Measurements from ENCODE around the gene ARHGEF12. TPM values are rescaled to one million over a fixed set of nuclear protein-coding genes. Genes with fewer than 3 reads are reported as not detected.

Gene ARHGEF12
- total RNA-seq, 4 donors from 2014 or later = 99.7 to 135 (median 112) TPM

DNA sequence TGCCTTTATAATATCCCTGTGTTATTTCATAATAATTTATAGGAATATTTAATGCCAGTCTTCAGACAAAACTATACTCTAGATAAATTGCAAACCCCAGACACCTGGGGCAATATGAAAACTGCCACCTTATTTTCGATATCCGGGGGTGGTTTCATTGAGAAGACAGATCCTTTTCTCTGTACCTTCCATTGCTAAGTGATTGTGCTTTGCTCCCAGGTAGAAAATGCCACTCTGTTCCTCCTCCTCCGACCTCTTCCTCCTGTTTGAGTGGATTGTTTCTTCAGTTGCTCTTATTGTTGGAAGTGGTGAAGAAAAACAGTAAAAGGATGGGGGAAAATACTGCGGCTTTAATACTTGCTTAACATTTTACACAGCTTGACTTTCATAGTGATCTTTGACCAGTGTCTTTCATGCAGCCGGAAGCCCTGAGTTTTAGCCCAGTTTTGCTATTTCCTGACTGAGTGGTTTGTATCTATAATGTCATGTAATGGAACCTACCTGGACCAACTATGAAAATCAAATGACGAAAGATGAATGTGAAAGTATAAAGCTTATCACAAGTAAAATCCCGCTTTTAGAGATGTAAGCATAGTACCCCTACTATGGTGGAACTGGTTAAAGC lies 169.7 kb downstream of the ARHGEF12 start:
- Histone ChIP-seq H3K4me1 (peaks cover 0 to 15% (median 6%) of the 10 kb centered on the region in 3 donors), H3K27ac (no peak overlapping the region), H3K4me3 (no peak overlapping the region), H3K27me3 (peaks cover 61% of the 10 kb centered on the region), H3K36me3 (no peaks in the 10 kb centered on the region), H3K9me3 (no peaks in the 10 kb centered on the region)
- WGBS, 2 donors (ENCODE audit: low coverage in 1 of 2) = 83 to 89% methylated on average over 6 to 7 of the region's 7 CpGs
- ATAC-seq = no peak
- TF ChIP-seq POLR2A (IDR thresholded peaks at IDR 0.05) = no peak
- TF ChIP-seq, protein P1, sequence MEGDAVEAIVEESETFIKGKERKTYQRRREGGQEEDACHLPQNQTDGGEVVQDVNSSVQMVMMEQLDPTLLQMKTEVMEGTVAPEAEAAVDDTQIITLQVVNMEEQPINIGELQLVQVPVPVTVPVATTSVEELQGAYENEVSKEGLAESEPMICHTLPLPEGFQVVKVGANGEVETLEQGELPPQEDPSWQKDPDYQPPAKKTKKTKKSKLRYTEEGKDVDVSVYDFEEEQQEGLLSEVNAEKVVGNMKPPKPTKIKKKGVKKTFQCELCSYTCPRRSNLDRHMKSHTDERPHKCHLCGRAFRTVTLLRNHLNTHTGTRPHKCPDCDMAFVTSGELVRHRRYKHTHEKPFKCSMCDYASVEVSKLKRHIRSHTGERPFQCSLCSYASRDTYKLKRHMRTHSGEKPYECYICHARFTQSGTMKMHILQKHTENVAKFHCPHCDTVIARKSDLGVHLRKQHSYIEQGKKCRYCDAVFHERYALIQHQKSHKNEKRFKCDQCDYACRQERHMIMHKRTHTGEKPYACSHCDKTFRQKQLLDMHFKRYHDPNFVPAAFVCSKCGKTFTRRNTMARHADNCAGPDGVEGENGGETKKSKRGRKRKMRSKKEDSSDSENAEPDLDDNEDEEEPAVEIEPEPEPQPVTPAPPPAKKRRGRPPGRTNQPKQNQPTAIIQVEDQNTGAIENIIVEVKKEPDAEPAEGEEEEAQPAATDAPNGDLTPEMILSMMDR (IDR thresholded peaks at IDR 0.05) = no peak
- no peak for TF ChIP-seq EP300 (IDR thresholded peaks at IDR 0.05)
- TF ChIP-seq POLR2AphosphoS5 (IDR thresholded peaks at IDR 0.05) = no peak

DNA sequence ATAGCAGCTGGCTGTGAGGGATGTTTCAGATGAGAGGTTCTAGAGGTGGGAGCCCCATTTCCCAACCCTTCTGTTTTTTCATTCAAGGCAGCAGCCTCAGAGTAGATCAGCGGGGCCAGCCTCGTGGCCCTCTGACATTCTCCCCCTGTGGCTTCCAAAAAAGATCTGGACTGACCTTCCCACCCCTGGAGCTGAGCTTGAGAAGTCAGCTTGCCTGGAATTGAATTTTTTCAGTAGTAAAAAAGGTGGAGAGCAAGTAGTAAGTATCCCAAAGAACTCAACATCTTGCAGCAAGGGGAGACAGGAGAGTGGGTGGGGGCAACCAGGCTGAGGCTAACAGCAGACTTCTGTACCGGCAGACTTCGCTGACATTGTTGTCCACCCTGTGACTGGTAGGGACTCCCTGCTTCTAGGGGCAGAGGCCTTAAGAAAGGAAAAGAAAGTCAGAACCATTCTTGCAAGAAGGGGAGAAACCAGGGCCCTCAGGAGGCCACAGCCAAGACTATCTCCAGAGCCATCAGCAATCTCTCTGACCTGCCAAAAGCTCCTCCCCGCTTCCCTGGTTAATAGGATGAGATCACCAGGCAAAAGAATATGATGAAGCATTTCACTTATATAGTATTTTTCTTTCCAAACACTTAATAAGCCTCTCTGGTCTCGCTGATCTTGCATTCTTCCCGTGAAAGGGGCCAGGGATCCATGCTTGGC lies 173.3 kb downstream of the ARHGEF12 start:
- Histone ChIP-seq H3K9me3 (no peaks in the 10 kb centered on the region), H3K27me3 (peaks cover 79% of the 10 kb centered on the region), H3K36me3 (no peaks in the 10 kb centered on the region), H3K27ac (no peak overlapping the region), H3K4me1 (peaks cover 0 to 19% (median 0%) of the 10 kb centered on the region in 3 donors), H3K4me3 (no peak overlapping the region)
- TF ChIP-seq POLR2AphosphoS5 (IDR thresholded peaks at IDR 0.05) (no peak), EP300 (IDR thresholded peaks at IDR 0.05) (no peak), POLR2A (IDR thresholded peaks at IDR 0.05) (no peak)
- TF ChIP-seq, protein P1 (IDR thresholded peaks at IDR 0.05) = no peak
- no peak for ATAC-seq
- 72 to 75% methylated on average over 4 to 5 of the region's 7 CpGs for WGBS, 2 donors (ENCODE audit: low coverage in 1 of 2)

DNA sequence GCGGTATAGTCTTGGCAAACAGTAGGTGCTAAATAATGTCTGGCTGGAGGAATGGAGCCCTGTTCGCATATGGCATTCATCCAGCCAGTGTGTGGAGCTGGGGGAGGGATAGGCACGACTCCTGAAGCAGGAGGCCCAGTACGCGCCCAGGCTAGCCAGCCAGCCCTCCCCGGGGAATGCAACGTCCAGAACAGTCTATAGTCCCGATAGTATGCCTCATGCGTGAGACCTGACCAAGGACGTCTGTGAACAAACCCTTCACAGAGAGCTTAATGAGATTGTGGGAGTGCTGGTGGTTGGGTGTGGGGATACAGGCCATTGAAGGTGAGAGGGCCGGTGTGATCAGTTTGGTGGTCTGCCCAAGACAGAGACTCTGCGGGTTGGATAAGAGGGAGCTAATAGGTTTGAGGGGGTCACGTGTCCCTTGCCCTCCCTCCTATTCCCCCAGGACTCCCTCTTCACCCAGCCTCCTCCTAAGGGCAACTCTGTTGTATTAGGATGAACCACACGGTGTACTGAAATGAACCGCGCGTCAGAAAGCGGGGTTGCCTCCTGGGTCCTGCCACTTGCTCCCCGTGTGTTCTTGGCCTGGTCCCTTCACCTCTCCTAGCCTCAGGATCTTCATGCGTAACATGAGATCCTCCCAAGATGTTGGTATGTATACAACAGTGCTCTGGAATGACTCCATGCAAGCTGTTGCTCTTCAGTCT lies 174.3 kb downstream of the ARHGEF12 start:
- Histone ChIP-seq H3K4me3 (no peak overlapping the region), H3K9me3 (no peaks in the 10 kb centered on the region), H3K27me3 (peaks cover 71% of the 10 kb centered on the region), H3K36me3 (no peaks in the 10 kb centered on the region), H3K27ac (no peak overlapping the region), H3K4me1 (peaks cover 0 to 19% (median 0%) of the 10 kb centered on the region in 3 donors)
- TF ChIP-seq EP300 (IDR thresholded peaks at IDR 0.05) (no peak), POLR2A (IDR thresholded peaks at IDR 0.05) (no peak), POLR2AphosphoS5 (IDR thresholded peaks at IDR 0.05) (no peak)
- TF ChIP-seq, protein P1 (IDR thresholded peaks at IDR 0.05) = no peak
- ATAC-seq = no peak
- WGBS, 2 donors (ENCODE audit: low coverage in 1 of 2) = 72 to 77% methylated on average over 9 of the region's 20 CpGs

DNA sequence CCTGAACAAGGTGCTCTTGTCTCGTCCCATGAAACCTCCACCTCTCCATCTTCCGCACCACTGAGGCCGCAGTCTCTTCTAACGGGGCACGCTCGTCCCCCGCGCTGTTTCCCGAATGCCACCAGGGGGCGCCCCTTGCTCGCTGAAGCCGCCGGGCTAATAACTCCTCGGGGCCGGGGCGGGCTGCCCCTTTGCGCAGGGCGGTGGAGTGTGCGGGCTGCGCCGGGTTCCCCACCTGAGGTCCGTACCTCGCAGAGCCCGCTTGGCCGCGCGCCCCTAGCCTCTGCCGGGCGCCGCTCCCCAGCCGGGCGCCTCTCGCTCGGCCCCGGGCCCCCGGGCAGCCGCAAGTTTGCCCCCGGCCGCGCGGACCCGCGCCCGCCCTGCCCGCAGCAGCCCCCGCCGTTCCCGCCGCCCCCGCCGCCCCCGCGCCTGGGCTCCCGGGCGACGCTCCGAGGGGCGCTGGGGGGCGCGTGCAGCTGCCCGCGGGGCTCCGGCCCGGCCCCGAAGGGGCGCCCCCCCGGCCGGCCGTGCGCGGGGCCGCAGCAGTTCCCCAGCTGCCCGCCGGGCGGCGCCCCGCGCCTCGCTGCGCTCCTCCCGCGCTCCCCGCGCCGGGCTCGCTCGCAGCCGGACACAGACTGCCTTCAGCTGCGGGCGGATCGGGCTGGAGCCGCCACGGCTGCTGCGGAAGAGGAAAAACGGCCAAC lies 175.1 kb downstream of the ARHGEF12 start, which contains the start of gene GRIK4:
TSS of gene GRIK4 (plus strand) at position 633 of the 704 bp plus-strand sequence. CDS start 148,571 bp downstream, outside the sequence.
- no peaks in the 10 kb centered on the region for H3K36me3 ChIP-seq
- TF ChIP-seq POLR2AphosphoS5 (IDR thresholded peaks at IDR 0.05) = no peak
- TF ChIP-seq, protein P1 (IDR thresholded peaks at IDR 0.05) = peak; percentile 88 to 97 (median 94)
- peak; percentile 92 for ATAC-seq
- H3K27me3 ChIP-seq = peaks cover 70% of the 10 kb centered on the region
- 17% methylated on average over 1 of the region's 95 CpGs; no CpG with 5 or more reads in 1 of the 2 donors for WGBS, 2 donors (ENCODE audit: low coverage in 1 of 2)
- peak within 1 kb of the TSS in 1 of 4 donors; percentile 14 for H3K27ac ChIP-seq
- no peaks in the 10 kb centered on the region for H3K9me3 ChIP-seq
- peak within 1 kb of the TSS; percentile 20 to 55 for H3K4me3 ChIP-seq
- peaks cover 0 to 19% (median 0%) of the 10 kb centered on the region in 3 donors for H3K4me1 ChIP-seq
